GM18858 (cell line): ENCODE results near the gene ANKFY1.

Source experiments
- ATAC-seq: cut with Tn5 transposase; IDR thresholded peaks from one replicate; pipeline ENCODE4 v1.9.1; 2021; ENCODE audit not compliant: unreplicated experiment

The ANKFY1 gene

DNA sequence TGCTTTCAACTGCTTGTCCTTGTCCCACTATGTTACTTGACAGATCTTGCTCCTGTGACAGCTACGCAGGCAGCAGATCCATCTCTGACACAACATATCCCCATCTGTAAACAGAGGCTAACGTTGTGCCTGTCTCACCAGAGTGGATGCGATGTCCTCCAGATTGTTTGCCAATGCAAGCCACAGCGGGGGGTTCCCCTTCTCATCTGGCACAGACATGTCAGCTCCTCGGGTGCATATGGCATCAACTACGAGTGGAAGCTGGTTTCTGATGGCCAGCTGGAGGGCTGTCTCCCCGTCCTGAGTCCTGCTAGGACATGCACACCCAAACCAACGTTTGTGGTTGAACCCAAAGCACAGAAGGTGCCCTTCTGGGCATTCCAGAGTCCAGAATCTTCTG is 81.7 kb downstream of the ANKFY1 start:
- no peak for ATAC-seq

DNA sequence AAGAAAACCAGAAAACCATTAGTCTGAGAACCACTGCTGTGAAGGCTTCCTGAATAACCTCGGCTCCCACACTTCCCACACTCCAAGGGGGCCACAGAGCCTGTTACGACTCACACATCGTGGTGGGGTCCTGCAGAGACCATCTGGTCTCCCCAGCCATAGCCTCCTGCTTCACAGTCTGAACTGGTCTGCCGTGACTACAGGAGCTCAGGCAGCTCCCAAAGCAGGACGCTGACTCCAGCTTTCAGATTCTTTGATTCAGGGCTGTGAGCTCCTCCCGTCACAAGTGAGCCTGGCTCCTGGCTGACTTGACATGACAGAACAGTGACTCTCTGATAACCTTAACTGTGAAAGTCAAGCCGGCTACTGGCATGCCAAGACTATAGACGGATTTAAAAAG is 83.0 kb downstream of the ANKFY1 start:
- ATAC-seq: no peak

DNA sequence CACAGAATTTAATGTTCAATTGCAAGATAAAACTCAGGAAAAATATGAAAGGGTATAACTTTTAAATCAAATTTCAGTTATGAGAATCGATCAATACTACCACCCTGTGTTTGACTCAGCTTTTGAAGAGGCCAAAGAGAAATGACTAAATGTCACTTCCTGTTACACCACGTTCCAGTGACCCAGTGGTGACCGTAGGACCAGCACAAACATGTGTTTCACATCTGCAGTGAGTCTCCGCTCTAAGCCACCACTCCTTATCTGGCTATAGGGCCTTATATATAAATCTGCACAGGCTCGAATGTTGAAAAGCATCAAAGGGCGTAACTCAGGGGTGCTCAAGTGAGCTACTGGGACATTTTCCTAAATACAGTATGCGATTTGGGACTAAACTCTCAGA is 84.7 kb downstream of the ANKFY1 start:
- ATAC-seq: no peak

DNA sequence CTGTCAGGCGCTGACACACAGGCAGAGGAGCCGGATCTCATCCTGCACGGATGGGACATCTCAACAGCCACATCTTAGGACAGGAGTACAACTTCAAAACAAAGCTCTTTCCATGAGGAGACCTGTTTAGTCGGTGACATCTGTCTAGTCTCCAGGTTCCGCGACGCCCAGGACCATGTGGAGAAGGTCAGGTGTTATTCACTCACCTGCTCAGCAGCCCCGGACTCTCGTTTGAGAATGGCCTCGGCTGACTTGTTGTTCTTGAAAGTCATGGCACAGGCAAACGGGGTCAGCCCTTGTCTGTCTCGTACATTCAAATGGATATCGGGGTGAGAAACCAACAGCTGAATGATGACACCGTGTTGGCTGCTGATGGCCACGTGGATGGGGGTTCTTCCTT is 85.1 kb downstream of the ANKFY1 start:
- ATAC-seq: no peak

DNA sequence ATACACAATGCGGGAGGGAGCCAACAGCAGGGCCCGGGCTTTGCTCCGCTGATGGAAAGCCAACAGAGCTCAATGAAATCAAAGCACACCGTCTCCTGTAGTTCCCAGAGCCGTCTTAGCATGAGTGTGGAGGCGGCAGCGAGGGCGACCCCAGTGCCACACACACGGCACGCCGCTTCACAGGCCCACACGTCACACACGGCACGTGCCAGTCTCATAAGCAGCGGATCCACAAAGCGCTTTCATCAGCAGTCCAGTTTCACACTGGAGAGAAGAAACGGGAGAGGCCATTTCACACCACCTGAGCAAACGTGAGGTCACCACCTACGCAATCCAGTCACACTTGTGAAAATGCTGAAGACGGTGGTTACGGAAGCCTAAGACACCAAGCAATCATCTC is 86.0 kb downstream of the ANKFY1 start:
- no peak for ATAC-seq

DNA sequence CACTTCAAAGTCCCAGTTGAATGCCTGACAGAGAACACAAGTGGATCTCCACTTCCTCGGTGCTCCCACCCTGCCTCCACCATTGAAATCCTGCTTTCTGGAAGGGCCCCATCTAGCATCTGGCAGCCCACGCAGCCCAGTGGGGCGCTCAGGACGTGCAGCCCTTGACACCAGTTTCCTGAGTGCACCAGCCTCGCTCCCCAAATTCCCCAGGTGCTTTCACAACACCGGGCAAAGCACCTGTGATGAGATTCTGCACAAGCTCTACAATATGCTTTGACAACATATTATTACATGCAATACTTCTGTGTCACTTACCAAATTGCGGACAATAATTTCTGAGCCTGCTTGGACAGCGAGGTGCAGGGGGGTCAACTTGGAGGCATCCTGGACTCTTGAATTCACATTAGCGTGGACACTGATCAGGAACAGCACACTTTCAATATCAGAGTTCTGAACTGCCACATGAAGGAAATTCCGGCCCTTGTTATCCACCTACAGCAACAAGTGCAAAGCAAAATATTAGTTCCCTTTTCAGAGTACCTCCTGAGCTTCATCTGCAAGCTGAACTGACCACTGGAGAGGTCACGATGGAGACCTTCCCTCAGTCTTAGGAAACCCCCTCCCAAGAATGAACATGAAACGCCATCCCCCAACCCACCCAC is 86.8 kb downstream of the ANKFY1 start:
- ATAC-seq: no peak

DNA sequence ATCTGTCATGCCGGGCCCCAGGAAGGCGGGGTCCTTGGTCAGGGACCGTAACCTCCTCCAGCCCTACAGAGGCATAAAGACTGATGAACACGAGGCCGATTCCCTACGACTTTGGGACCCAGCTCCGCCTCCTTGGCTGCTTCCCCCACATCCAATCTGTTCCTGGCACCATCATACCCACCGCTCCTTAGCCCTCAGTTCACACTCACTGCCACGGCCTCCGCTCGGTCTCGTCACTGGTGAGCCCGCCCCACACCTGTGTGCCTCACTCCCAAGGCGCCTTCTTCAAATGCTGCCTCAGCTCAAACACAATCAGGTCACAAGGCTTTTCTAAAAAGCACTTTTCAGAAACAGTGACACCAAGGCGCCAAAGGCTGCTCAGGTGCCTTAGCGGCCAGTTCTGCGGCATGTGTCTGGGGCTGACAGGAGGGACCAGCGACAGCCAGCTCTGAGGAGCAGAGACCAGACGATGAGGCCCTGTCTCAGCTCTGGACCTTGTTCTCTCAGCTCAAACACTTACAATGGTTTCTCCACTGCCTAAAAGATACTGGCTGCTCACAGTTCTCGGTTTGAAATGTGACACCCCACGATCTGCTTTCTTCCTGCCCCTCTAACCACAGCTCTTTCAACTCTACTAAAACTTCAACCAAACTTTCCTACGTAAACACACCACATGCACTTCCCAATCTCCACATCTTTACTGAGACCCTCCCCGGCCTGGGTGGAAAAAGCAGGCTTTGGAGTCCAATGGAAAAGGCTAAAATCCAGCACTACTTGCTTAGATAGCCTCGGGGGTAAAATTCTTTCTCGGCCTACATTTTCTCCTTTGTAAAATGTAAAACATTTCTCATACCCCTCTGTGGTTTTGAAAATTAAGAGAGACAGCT is 87.6 kb downstream of the ANKFY1 start:
- no peak for ATAC-seq

DNA sequence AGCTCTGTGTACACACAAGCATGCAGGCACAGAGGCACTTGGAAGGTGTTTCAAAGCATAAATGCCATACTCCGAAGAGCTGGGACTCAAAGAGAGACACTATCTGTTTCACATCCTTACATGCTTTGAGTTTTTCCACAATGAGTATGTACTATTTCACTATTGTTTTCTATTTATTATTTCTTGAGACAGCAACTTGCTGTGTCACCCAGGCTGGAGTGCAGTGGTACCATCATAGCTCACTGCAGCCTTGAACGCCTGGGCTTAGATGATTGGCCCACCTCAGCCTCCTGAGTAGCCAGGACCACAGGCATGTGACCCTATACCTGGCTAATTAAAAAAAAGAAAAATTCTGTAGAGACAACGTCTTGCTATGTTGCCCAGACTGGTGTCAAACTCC is 89.2 kb downstream of the ANKFY1 start:
- no peak for ATAC-seq

DNA sequence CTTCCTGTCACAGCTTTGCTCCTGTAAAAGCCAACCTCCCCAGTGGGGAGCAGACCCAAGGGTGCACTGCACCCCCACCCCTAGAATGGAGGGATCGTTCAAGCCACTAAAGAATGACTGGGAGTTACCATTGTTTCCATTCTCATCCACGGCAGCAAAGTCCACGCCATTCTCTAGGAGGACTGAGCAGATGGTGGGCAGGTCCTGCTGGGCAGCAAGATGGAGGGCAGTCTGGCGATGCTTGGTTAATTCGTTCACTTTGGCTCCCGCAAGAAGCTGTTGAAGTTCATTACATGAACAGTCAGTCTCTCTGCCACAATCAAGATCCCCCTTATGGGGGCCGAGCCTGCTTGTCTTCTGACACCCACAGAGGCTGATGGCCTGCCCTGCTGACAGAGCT is 90.0 kb downstream of the ANKFY1 start:
- ATAC-seq: no peak

DNA sequence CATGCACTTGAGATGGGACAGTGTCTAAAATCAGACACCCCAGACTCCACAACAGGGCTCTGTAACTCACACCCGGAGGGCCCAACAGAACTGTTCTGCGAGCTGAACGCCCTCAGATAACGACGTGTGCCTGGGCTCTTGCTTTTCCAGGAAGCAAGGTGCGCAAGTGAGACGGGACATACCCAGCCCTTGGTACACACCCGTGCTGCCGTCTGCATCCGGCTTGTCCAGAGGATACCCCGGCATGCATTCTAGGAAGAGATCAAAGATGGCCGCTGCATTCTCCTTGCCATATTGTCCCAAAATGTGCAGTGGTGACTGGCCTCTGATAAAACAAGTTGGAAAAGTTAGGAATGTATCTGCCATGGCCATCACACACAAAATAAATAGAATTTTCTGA is 91.4 kb downstream of the ANKFY1 start:
- ATAC-seq: no peak

DNA sequence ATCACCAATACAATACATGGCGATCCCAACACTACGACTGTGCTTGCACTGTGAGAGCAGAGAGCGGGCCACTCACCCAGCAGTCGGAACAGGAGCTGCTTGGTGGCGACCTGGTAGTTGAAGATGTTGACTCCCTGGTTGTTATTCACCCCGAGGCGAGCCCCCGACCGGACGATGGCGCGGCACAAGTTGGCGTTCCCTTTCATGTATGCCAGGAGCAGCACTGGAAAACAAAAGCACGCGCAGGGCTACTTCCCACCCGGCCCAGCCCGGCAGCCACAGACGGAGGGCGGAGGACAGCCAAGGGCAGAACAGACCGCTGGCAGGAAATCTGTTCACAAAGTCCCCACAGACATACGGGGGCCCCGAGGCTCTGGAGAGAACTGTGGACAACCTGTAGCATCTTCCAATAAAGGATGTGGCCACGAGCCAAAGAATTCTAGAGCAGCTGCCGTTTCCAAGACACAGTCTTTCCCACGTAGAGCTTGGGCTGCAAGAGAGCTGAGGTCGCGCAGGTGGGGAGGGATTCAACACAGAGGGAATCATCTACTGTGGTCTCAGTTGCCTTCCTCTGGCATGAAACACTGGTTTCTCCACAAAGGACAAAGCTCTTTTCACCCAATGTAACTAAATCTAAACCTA is 93.0 kb downstream of the ANKFY1 start:
- no peak for ATAC-seq

DNA sequence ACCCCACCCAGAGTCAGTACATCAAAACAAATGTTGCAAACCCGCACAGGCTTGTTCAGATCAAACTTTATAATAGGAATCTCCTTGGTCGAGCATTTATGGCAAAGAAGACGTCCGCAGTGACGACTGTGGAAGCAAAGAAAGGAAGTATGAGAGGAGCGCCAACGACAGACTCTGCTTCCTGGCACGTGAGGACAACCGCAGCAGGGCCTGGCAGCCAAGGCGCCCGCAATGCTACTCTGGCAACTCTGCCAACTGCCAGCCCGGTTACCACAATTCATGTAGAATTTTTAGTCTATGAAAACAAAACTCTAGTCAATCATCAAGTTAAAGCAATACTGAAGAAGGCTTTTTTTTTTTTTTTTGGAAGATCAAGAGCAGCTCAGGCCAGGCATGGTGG is 96.0 kb downstream of the ANKFY1 start:
- ATAC-seq: no peak

DNA sequence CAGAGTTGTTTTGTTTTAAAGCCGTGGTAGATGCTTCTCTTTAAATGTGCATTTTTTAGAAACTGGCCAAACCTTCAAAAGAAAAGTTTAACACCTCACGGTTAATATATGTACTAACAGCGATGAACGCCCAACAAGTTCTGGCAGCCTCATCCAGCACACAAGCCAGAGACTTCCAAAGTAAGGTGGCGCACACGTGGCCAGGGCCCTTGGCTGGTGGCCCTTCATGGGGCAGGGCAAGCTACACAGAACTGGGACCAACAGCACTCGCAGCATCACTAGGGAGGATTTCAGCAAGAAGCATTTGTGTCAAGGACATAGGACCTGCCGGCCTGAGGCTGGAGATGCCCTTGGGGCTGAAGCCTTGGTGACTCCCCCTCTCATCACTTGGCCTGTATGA is 97.4 kb downstream of the ANKFY1 start:
- no peak for ATAC-seq

DNA sequence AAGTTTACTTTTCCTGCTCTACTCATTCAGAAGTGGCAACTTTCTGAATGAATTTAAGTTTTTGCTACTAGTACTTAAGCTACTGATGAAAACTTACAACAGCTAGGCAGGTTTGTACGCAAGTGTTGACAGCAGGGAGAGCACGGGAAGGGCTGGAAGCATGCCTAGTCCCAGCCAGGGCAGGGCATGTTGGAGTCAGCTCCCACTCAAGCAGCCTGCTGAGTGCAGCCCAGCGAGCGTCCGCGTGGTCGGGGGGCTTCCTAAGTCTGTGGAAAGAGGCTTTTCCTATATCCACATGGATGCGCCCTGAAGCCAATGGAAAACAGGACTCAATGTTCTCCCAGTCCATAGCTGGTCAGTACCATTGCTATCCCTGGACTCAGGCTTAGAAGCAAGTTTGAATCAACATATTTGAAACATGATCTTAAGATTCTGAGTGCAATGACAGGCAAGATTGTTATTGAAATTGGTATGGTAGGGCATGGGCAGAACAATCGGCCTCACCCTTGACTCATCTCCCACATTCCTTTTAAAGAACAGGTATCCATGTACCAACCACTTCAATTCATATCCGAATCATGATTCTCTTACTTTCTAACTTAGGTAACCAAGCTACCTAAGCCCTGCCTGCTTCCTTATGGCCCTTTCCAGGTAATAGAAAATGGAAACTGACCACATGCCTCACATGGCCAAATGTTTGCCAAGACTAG is 98.3 kb downstream of the ANKFY1 start:
- no peak for ATAC-seq

DNA sequence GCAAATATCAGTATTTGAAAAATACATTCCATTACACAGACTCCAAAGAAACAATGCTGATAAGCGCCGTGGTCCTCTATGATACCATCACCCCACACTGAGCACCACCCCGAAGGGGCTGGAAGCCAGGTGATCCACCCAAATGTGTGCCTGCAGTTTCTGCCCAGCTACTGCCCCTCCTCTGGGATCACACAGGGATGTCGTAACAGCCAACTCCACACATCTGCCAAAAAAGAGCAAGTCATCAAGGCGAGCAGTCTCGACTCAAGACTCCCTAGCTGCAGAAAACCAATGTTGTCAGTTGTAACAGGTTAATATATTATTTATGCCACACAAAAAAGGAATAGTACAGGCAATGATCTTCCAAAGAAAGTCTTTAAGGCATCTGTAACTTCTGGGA is 99.8 kb downstream of the ANKFY1 start:
- ATAC-seq: no peak

DNA sequence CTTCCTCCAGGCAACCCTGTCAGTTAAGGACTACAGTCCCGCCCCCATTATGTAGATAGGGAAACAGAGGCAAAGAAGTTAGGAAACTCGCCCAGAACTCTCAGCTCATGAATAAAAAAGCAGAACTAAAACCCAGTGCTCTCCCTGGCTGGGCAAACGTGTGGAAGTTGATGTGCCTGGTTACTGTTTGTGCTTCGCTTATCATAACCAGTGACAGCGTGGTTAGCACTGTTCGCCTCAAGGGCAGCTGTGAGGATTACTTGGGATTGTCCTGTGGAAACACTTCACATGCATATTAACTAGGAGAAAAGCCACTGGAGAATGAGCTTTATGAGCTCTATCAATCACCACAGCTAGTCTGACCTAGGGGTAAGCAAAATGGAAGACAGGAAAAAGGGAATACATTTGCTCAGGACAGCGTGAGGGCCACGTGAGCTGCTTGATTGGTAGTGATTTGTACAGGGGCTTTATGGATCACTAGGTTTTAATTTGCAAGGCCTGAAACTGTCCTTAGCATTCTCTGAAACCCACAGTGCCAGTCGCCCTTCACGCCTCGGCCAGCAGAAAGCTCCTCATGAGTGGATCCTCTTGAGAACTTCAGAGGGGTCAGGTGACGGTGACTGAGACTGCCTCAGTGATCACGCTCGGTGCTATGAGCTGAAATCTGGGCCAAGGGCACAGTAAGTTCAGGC is 100.9 kb downstream of the ANKFY1 start:
- no peak for ATAC-seq

DNA sequence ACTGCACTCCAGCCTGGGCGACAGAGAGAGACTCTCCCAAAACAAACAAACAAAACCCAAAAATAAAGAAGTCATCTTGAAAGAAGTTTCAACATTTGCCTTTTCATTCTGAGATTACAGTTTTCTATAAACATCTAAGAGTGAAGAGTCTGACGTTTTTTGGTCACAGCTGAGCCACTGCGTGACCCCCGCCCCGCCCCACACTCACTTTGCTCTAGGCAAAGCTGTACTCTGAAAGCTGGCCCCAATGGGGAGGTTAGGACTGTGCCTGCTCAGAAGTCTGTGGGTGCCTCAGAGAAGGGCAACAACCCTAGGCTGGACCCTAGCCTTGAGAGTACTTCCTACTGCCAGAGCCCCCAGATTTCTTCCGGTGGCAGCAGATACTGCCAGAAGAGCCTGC is 101.5 kb downstream of the ANKFY1 start:
- ATAC-seq: no peak

DNA sequence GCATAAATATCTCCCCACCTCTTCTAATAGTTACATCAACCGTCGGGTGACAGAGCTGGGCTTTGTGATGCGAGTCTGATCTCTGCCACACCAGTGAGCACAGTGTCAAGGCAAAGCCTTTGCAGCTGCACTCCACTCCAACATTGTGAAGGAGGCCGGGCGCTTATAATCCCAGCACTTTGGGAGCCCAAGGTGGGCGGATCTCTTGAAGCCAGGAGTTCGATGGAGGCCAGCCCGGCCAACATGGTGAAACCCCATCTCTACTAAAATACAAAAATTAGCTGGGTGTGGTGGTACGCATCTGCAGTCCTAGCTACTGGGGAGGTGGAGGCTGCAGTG is 101.8 kb downstream of the ANKFY1 start:
- no peak for ATAC-seq

DNA sequence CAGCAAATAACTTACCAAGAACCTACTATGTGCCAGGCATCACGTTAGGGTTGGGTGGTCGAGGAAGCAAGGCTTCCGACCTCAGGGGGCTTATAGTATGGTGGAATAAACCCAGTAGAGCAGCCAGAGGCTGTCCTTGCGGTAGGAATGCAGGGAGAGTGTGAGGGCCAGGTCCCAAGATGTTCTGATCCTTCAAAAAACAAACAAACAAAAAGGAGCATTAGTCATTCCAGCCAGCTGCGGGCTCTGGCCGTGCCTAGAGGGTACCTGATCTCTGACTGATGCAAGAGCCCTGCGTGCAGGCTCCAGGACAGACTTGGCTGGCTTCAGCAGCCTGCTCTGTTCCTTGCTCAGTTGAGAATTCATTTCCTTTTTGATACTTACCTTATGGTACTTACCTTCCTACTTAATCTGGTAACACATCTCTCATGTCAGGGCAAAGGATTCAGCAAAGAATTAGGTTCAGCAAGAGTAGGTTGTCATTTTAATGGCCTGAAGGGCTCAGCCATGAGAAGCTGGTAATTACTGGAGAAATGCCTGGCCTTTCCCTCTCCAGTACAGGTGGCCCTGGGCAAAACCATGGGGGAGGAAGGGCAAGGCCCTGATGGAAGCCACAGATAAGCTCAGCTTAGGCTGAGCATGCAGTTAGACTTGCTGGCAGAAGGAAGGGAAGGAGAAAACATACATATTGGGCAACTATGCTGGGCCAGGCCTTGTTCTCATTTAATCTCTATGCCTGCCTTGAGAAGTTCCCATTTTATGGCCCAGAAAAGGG is 102.4 kb downstream of the ANKFY1 start:
- no peak for ATAC-seq

DNA sequence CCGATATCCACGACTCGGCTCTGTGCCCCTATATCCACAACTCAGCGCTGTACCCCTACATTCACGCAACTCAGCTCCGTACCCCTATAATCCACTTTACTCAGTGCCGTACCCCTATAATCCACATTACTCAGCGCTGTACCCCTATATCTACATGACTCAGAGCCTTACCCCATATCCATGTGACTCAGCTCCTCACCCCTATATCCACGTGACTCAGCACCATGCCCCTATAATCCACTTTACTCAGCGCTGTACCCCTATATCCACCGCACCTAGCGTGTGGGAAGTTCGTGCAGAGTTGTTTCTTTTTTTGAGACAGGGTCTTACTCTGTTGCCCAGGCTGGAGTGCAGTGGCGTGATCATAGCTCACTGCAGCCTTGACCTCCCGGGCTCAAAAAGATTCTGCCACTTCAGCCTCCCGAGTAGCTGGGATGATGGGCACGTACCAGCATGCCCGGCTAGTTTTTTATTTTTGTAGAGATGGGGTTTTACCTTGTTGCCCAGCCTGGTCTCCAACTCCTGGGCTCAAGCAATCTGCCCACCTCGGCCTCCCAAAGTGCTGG is 103.4 kb downstream of the ANKFY1 start:
- ATAC-seq: no peak
